K562 (cell line): ENCODE measurements around the gene SDE2. TPM values are rescaled to one million over a fixed set of nuclear protein-coding genes. Genes with fewer than 3 reads are reported as not detected.

ENCODE experiments used
- ATF4 ChIP-seq: fragments of 450-650 bp; formaldehyde crosslinking; IDR thresholded peaks from 2 replicates; pipeline ENCODE4 v1.4.0; 2022; ENCODE audit warnings: mild to moderate bottlenecking, moderate library complexity
- HBP1 ChIP-seq: fragments of 450-650 bp; formaldehyde crosslinking; IDR thresholded peaks from 2 replicates; pipeline ENCODE4 v1.4.0; 2022; ENCODE audit warnings: missing genetic modification characterization
- HOMEZ ChIP-seq: fragments of 250-450 bp; sonication (Bioruptor Pico); IDR thresholded peaks from 2 replicates; pipeline ENCODE4 v1.4.0; 2020; ENCODE audit warnings: mild to moderate bottlenecking, moderate library complexity
- L3MBTL2 ChIP-seq: fragments of 450-650 bp; IDR thresholded peaks from 2 replicates; pipeline ENCODE4 v1.6.1; 2016; ENCODE audit warnings: mild to moderate bottlenecking, moderate library complexity
- MITF ChIP-seq: IDR thresholded peaks from 2 replicates; pipeline ENCODE4 v1.6.1; 2014; ENCODE audit warnings: antibody characterized with exemption
- MYNN ChIP-seq, 2 experiments: sonication (generic); formaldehyde crosslinking in 1 of 2; IDR thresholded peaks; 2 replicates each; pipeline versions ENCODE4 v1.5.0 to v1.6.1; 2016 to 2020; ENCODE audit warnings: antibody characterized with exemption in 1 of 2, missing genetic modification reagents in 1 of 2
- NBN ChIP-seq: fragments of 450-650 bp; IDR thresholded peaks from 2 replicates; pipeline ENCODE4 v1.6.1; 2016; ENCODE audit warnings: low read depth, mild to moderate bottlenecking
- RAD21 ChIP-seq, 2 experiments: fragments of 250-450 bp in 1 of 2; fragments of 450-650 bp in 1 of 2; sonication (Bioruptor Pico) in 1 of 2; formaldehyde crosslinking in 1 of 2; IDR thresholded peaks in 1 of 2; conservative IDR thresholded peaks in 1 of 2; 2 replicates each; pipeline versions ENCODE4 v1.4.0 to v1.8.0; 2020 to 2022; ENCODE audit warnings: mild to moderate bottlenecking in 2 of 2, moderate library complexity in 1 of 2
- SIX5 ChIP-seq, 2 experiments: IDR thresholded peaks; 2 replicates each; pipeline ENCODE4 v1.6.1; 2011; ENCODE audit warnings: low read length in 2 of 2, borderline replicate concordance in 1 of 2, low read depth in 1 of 2, mild to moderate bottlenecking in 1 of 2, moderate library complexity in 1 of 2; ENCODE audit not compliant: insufficient read depth in 1 of 2
- SOX6 ChIP-seq: fragments of 450-650 bp; IDR thresholded peaks from 2 replicates; pipeline ENCODE4 v1.6.1; 2014; ENCODE audit warnings: mild to moderate bottlenecking
- TAL1 ChIP-seq: fragments of 450-650 bp; IDR thresholded peaks from 2 replicates; pipeline ENCODE4 v1.6.1; 2016; ENCODE audit warnings: mild to moderate bottlenecking
- TCF7L2 ChIP-seq: fragments of 150-350 bp; IDR thresholded peaks from 2 replicates; pipeline ENCODE4 v1.6.1; 2016; ENCODE audit warnings: low read depth, mild to moderate bottlenecking, low read length, moderate library complexity
- USF1 ChIP-seq: sonication (generic); formaldehyde crosslinking; IDR thresholded peaks from 2 replicates; pipeline ENCODE4 v1.9.0; 2022; ENCODE audit warnings: mild to moderate bottlenecking, missing genetic modification reagents
- ZNF140 ChIP-seq: fragments of 250-450 bp; sonication (Bioruptor Pico); IDR thresholded peaks from 2 replicates; pipeline ENCODE4 v1.8.0; 2021; ENCODE audit warnings: moderate library complexity, mild to moderate bottlenecking, inconsistent platforms
- ZNF23 ChIP-seq: fragments of 250-450 bp; sonication (Bioruptor Pico); IDR thresholded peaks from 2 replicates; pipeline ENCODE4 v1.4.0; 2020; ENCODE audit warnings: mild to moderate bottlenecking
- ZNF280B ChIP-seq: fragments of 250-450 bp; sonication (Bioruptor Pico); IDR thresholded peaks from 2 replicates; pipeline ENCODE4 v1.5.1; 2021; ENCODE audit warnings: mild to moderate bottlenecking
- ZNF57 ChIP-seq: fragments of 450-650 bp; formaldehyde crosslinking; IDR thresholded peaks from 2 replicates; pipeline ENCODE4 v1.4.0; 2020; ENCODE audit warnings: mild to moderate bottlenecking, moderate library complexity
- polyA plus RNA-seq, 8 experiments: library from polyadenylated mRNA; depleted of rRNA in 4 of 8; stranded (reverse) in 5 of 8; unstranded in 3 of 8; fragments of >200 nt; fragmentation: Nextera tagmentation in 2 of 8; fragmentation: Illumina TruSeq in 1 of 8; extraction: Ambion mirVana in 2 of 8; extraction: Trizol in 1 of 8; gene quantifications; 2 replicates each; pipeline versions ENCODE4 v1.2.1 to v1.2.3, GENCODE V29; 2011 to 2014; ENCODE audit warnings: inconsistent platforms in 1 of 8, missing spikeins in 1 of 8
- total RNA-seq, 7 experiments: library from RNA; depleted of rRNA in 6 of 7; stranded (reverse); fragments of >200 nt in 6 of 7; fragmentation: Illumina TruSeq in 2 of 7; extraction: Trizol in 2 of 7; gene quantifications; 2 replicates each; pipeline versions ENCODE4 v1.2.1 to v1.2.3, GENCODE V29; 2011 to 2021; ENCODE audit warnings: low replicate concordance in 1 of 7

Gene SDE2
- total and polyA plus RNA-seq, 9 of the 15 experiments (the other 6 are each of a cell fraction or from before 2014, with no cell fraction given) = 14.3 to 62.3 (median 46.0) TPM

- no peak for TF ChIP-seq ZNF57 (CRISPR knock-in tag)
- peak; percentile 54; the same call in 1 of the 2 replicates for TF ChIP-seq NBN
- no peak for TF ChIP-seq USF1 (CRISPR knock-in tag)
- peak; percentile 34; the same call in 1 of the 2 replicates for TF ChIP-seq L3MBTL2
- TF ChIP-seq ATF4 = no peak
- no peak for TF ChIP-seq SOX6
- no peak for TF ChIP-seq ZNF140 (CRISPR knock-in tag)
- no peak for TF ChIP-seq HOMEZ (CRISPR knock-in tag)
- no peak for TF ChIP-seq TCF7L2
- TF ChIP-seq SIX5 (IDR thresholded peaks at IDR 0.05; ENCODE audit: borderline replicate concordance in 1 of 2, insufficient read depth in 1 of 2, low read depth in 1 of 2, low read length in 2 of 2) = no peak
- peak; percentile 40 to 56 for TF ChIP-seq RAD21 (CRISPR knock-in tag; conservative IDR thresholded peaks at IDR 0.05 in 1 of 2, IDR thresholded peaks at IDR 0.05 in 1 of 2)
- TF ChIP-seq ZNF280B (CRISPR knock-in tag) = no peak
- no peak for TF ChIP-seq ZNF23 (CRISPR knock-in tag)
- TF ChIP-seq TAL1 = peak; percentile 75
- TF ChIP-seq MITF = no peak
- no peak for TF ChIP-seq HBP1 (CRISPR knock-in tag)
- TF ChIP-seq MYNN (IDR thresholded peaks at IDR 0.05) = no peak
- TF ChIP-seq MYNN (CRISPR knock-in tag; IDR thresholded peaks at IDR 0.05) = no peak
These were observed 3.0 kb downstream of the SDE2 start (continued) for GRCh38 chr1:225995919-225996864.
